ENCODE measurements around the gene AUTS2. TPM values are rescaled to one million over a fixed set of nuclear protein-coding genes. Genes with fewer than 3 reads are reported as not detected.

AUTS2 gene
- total RNA-seq, 1 experiment from 2014 or later = 2.5 TPM

DNA sequence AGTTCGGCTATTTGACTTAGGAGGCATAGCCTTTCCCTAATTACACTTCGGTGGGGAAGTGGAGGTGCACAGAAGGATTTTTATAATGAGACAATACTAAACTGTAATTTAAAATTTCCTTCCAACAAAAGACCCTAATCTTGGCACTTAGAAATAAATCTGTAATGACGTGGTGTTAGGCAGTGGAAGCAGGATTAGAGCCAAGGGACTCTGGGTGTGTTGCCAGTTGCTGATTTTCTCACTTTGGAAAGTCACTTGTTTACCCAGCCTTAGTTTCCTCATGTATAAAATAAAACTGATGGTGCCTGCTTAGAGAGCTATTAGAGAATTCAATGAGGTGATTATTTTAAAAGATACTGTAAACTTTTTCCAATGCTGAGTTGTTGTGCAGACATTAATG lies 287.2 kb downstream of the AUTS2 start:
- ChIA-PET CTCF (no interaction called here), POLR2A (no interaction called here)
- H3K27me3 ChIP-seq (ENCODE audit: control insufficient read depth, insufficient read depth, low read length) = no peaks in the 10 kb centered on the region
- H3K4me1 ChIP-seq (ENCODE audit: control insufficient read depth, insufficient read depth, low read length) = no peaks in the 10 kb centered on the region
- no peaks in the 10 kb centered on the region for H3K36me3 ChIP-seq (ENCODE audit: control insufficient read depth, insufficient read depth, low read length)
- H3K4me3 ChIP-seq (ENCODE audit: low read depth in 2 of 2, low read length in 2 of 2) = no peak overlapping the region
- DNase-seq (ENCODE audit: low read depth, low spot score) = no peak
- in situ Hi-C loops (cut with HindIII; ENCODE audit: low pct_unique_long_range_greater_than_20kb, low sequenced_read_pairs) = no loop called here
- ATAC-seq = no peak
- TF ChIP-seq SIN3A (IDR thresholded peaks at IDR 0.05; ENCODE audit: borderline replicate concordance, insufficient read depth, low read depth, low read length) (no peak), REST (IDR thresholded peaks at IDR 0.05; ENCODE audit: insufficient read depth in 1 of 2, low read depth in 2 of 2, low read length in 1 of 2) (no peak), TCF7L2 (IDR thresholded peaks at IDR 0.05; ENCODE audit: low read depth, low read length) (no peak), CTCF (IDR thresholded peaks at IDR 0.05) (no peak), POLR2AphosphoS5 (IDR thresholded peaks at IDR 0.05; ENCODE audit: low read depth, low read length) (no peak)
- BruUV-seq (replicated peaks) = no TSS peak
- intact Hi-C loops (cut with micrococcal nuclease; ENCODE audit: unreplicated experiment) = no loop called here
- no peak overlapping the region for H3K27ac ChIP-seq (ENCODE audit: low read length)
- no peaks in the 10 kb centered on the region for H3K9me3 ChIP-seq (ENCODE audit: control insufficient read depth, insufficient read depth, low read depth, low read length)

DNA sequence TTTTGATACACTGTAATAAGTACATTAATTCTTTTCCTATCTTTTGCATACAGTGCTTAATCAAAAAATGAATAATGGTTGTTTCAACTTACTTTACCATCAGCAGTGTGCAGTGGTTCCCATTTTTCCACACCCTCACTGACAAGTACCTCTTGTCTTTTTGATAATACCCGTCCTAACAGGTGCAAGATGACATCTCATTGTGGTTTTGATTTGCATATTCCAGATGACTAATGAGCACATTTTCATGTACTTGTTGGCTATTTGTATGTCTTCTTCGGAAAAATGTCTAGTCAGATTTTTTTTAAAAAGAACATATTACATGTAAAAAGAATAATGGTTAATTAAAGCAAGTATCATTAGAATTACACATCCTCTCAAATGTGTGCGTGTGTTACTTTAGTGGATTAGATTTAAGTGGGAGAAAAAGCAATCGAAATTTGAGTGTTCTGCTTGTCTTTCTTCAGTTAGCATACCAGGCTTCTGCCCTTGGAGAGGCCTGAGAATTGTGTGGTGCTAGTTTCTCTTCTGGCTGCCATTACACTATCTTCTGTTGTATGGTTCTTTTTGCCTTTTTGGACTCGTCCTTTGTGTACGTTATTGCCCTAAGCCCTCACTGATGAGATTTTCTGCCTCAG lies 291.2 kb downstream of the AUTS2 start:
- no peaks in the 10 kb centered on the region for H3K36me3 ChIP-seq (ENCODE audit: control insufficient read depth, insufficient read depth, low read length)
- H3K9me3 ChIP-seq (ENCODE audit: control insufficient read depth, insufficient read depth, low read depth, low read length) = no peaks in the 10 kb centered on the region
- no peak overlapping the region for H3K27ac ChIP-seq (ENCODE audit: low read length)
- H3K4me1 ChIP-seq (ENCODE audit: control insufficient read depth, insufficient read depth, low read length) = no peaks in the 10 kb centered on the region
- CTCF ChIA-PET = no interaction called here
- intact Hi-C loops (cut with micrococcal nuclease; ENCODE audit: unreplicated experiment) = no loop called here
- TF ChIP-seq REST (IDR thresholded peaks at IDR 0.05; ENCODE audit: insufficient read depth in 1 of 2, low read depth in 2 of 2, low read length in 1 of 2) (no peak), TCF7L2 (IDR thresholded peaks at IDR 0.05; ENCODE audit: low read depth, low read length) (no peak), CTCF (IDR thresholded peaks at IDR 0.05) (no peak)
- POLR2A ChIA-PET = no interaction called here
- no peak overlapping the region for H3K4me3 ChIP-seq (ENCODE audit: low read depth in 2 of 2, low read length in 2 of 2)
- DNase-seq (ENCODE audit: low read depth, low spot score) = no peak
- no peaks in the 10 kb centered on the region for H3K27me3 ChIP-seq (ENCODE audit: control insufficient read depth, insufficient read depth, low read length)
- BruUV-seq (replicated peaks) = no TSS peak
- ATAC-seq = no peak
- in situ Hi-C loops (cut with HindIII; ENCODE audit: low pct_unique_long_range_greater_than_20kb, low sequenced_read_pairs) = no loop called here

Data from Panc1 (cell line).